ENCODE data around the gene SLC1A5. TPM values are rescaled to one million over a fixed set of nuclear protein-coding genes. Genes with fewer than 3 reads are reported as not detected.

Gene SLC1A5
- total RNA-seq, 1 donor from 2014 or later, result 304 TPM

GRCh38 chr19:46730187-46730586 is 58.2 kb downstream of the SLC1A5 start:
- no peaks in the 10 kb centered on the region for H3K27me3 Mint-ChIP-seq (ENCODE audit: low read depth)
- H3K36me3 Mint-ChIP-seq (ENCODE audit: low read depth), result peaks cover 26% of the 10 kb centered on the region
- no peak overlapping the region for H3K27ac Mint-ChIP-seq (ENCODE audit: unreplicated experiment)

DNA sequence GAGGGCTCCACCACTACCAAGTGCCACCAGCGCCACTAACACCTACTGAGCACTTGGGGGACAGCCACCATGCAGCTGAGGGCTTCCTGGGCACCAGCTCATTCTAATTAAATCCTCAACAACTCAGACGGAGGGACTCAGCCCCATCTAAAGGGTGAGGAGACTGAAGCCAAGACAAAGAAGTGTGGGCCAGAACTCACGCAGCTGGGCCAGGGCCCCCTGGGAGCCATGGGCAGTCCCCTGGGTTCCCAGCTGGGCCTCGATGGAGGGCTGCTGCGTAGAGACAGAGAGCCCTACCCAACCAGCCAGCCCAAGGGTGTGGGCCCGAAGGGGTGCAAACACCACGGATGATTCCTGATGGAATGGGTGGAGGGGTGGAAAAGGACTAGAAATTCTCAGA is 58.7 kb downstream of the SLC1A5 start:
- no peaks in the 10 kb centered on the region for H3K9me3 Mint-ChIP-seq (ENCODE audit: low read depth)
- DNase-seq (ENCODE audit: low spot score), result no peak
- TF ChIP-seq CTCF (IDR thresholded peaks at IDR 0.05), result no peak
- peaks cover 34% of the 10 kb centered on the region for H3K4me1 Mint-ChIP-seq (ENCODE audit: low read depth)
- H3K27me3 Mint-ChIP-seq (ENCODE audit: low read depth), result no peaks in the 10 kb centered on the region
- H3K36me3 Mint-ChIP-seq (ENCODE audit: low read depth), result peaks cover 26% of the 10 kb centered on the region
- H3K27ac Mint-ChIP-seq (ENCODE audit: unreplicated experiment), result no peak overlapping the region
- no peak overlapping the region for H3K4me3 Mint-ChIP-seq (ENCODE audit: unreplicated experiment)

More at GRCh38 chr19:46730187-46730586, 58.2 kb downstream of the SLC1A5 start:
- no peak for DNase-seq (ENCODE audit: low spot score)
- no peak for TF ChIP-seq CTCF (IDR thresholded peaks at IDR 0.05)
- H3K9me3 Mint-ChIP-seq (ENCODE audit: low read depth), result no peaks in the 10 kb centered on the region
- H3K4me3 Mint-ChIP-seq (ENCODE audit: unreplicated experiment), result no peak overlapping the region
- H3K4me1 Mint-ChIP-seq (ENCODE audit: low read depth), result peaks cover 34% of the 10 kb centered on the region

DNA sequence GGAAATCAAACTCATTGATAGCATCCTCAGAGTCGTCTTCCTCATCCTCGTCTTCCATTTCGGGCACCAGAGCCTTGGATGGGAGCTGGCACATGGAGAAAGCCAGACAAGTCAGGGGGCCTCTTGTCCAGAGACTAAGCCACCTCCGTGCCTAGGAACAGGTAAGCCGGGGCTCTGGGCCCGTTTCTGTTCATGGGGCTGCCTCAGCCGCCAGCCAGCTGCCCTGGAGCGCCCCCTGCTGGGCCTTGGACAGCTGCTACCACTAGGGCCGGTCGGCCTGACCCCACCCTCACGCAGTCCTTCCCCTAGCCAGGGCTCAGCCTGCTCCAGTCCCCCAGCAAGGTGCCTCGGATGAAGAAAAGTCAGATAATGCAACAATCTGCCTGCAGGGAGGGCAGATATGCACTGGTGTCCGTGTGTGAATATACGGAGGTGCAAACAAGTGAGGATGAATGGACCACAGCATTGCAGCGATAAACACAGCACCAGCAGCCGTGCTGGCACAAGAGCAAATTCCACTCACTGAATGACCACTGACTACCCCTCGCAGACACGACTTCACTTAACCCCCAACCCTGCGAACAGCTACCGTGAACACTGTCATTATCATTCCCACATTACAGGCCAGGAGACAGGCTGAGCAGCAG is 59.6 kb downstream of the SLC1A5 start:
- no peak for DNase-seq (ENCODE audit: low spot score)
- peaks cover 32% of the 10 kb centered on the region for H3K4me1 Mint-ChIP-seq (ENCODE audit: low read depth)
- no peak overlapping the region for H3K27ac Mint-ChIP-seq (ENCODE audit: unreplicated experiment)
- peaks cover 24% of the 10 kb centered on the region for H3K36me3 Mint-ChIP-seq (ENCODE audit: low read depth)
- H3K9me3 Mint-ChIP-seq (ENCODE audit: low read depth), result no peaks in the 10 kb centered on the region
- peak; percentile 91 for TF ChIP-seq CTCF (IDR thresholded peaks at IDR 0.05)
- H3K27me3 Mint-ChIP-seq (ENCODE audit: low read depth), result no peaks in the 10 kb centered on the region
- H3K4me3 Mint-ChIP-seq (ENCODE audit: unreplicated experiment), result no peak overlapping the region

DNA sequence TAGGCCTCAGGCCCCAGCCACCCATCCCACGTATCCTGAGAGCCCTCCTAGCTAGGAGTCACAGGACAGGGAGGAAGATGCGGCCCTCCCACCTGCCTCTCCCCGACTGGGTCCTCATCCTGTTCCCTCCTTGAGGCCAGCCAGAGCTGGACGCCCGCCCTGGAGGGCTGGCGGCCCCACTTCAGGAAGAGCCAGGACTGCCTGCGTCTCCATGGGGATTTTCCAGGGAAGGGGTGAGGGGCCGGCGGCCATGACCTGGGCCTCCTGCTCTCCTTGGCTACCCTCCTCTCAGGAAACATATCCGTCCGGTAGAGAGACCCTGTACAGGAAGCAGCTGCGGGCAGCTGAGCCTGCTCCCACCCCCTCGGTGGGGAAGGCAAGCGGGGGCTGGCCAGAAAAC is 60.2 kb downstream of the SLC1A5 start:
- peaks cover 22% of the 10 kb centered on the region for H3K36me3 Mint-ChIP-seq (ENCODE audit: low read depth)
- H3K4me3 Mint-ChIP-seq (ENCODE audit: unreplicated experiment), result no peak overlapping the region
- TF ChIP-seq CTCF (IDR thresholded peaks at IDR 0.05), result no peak

GRCh38 chr19:46727757-46728156 is 60.6 kb downstream of the SLC1A5 start:
- no peaks in the 10 kb centered on the region for H3K9me3 Mint-ChIP-seq (ENCODE audit: low read depth)
- H3K4me1 Mint-ChIP-seq (ENCODE audit: low read depth), result peaks cover 23% of the 10 kb centered on the region
- peaks cover 22% of the 10 kb centered on the region for H3K36me3 Mint-ChIP-seq (ENCODE audit: low read depth)
- DNase-seq (ENCODE audit: low spot score), result no peak
- no peak for TF ChIP-seq CTCF (IDR thresholded peaks at IDR 0.05)
- H3K27ac Mint-ChIP-seq (ENCODE audit: unreplicated experiment), result no peak overlapping the region
- H3K4me3 Mint-ChIP-seq (ENCODE audit: unreplicated experiment), result no peak overlapping the region
- H3K27me3 Mint-ChIP-seq (ENCODE audit: low read depth), result no peaks in the 10 kb centered on the region

More for the DNA sequence above, 60.2 kb downstream of the SLC1A5 start:
- Mint-ChIP-seq H3K27ac (ENCODE audit: unreplicated experiment) (no peak overlapping the region), H3K4me1 (ENCODE audit: low read depth) (peaks cover 26% of the 10 kb centered on the region), H3K9me3 (ENCODE audit: low read depth) (no peaks in the 10 kb centered on the region), H3K27me3 (ENCODE audit: low read depth) (no peaks in the 10 kb centered on the region)
- no peak for DNase-seq (ENCODE audit: low spot score)

Measured in chondrocyte (in vitro differentiated cells).